GM23338 (cell line): ENCODE results near the gene DOK1. TPM values are rescaled to one million over a fixed set of nuclear protein-coding genes. Genes with fewer than 3 reads are reported as not detected.

ENCODE experiments used
- ATAC-seq: fragments of 200-7000 bp; cut with Tn5 transposase; 3 replicates; pipeline ENCODE4 v1.9.1; 2020
- DNase-seq: peaks from one replicate; pipeline ENCODE4 v3.0.0-alpha.2; 2015; ENCODE audit warnings: low spot score
- H2AFZ ChIP-seq: fragments of 200-600 bp; sonication (generic); 2 replicates; pipeline ENCODE4 v1.8.0; 2016; ENCODE audit warnings: antibody characterized with exemption, mild to moderate bottlenecking, moderate library complexity
- H3F3A ChIP-seq: fragments of 200-600 bp; sonication (generic); replicated peaks from 2 replicates; pipeline ENCODE4 v1.8.0; 2017; ENCODE audit warnings: antibody characterized with exemption, mixed run types, low read depth
- H3K27ac ChIP-seq: fragments of 200-600 bp; sonication (generic); 2 replicates; pipeline ENCODE4 v1.6.1; 2016; ENCODE audit warnings: low read depth
- H3K27me3 ChIP-seq: fragments of 200-600 bp; sonication (generic); 2 replicates; pipeline ENCODE4 v1.8.0; 2016; ENCODE audit warnings: mild to moderate bottlenecking, mixed run types, moderate library complexity; ENCODE audit not compliant: insufficient read depth
- H3K36me3 ChIP-seq: fragments of 200-600 bp; sonication (generic); 2 replicates; pipeline ENCODE4 v1.8.0; 2016; ENCODE audit warnings: mild to moderate bottlenecking; ENCODE audit not compliant: insufficient read depth
- H3K4me1 ChIP-seq: fragments of 200-600 bp; sonication (generic); 2 replicates; pipeline ENCODE4 v1.8.0; 2016; ENCODE audit warnings: mild to moderate bottlenecking, moderate library complexity; ENCODE audit not compliant: insufficient read depth
- H3K4me2 ChIP-seq: fragments of 200-600 bp; sonication (generic); 2 replicates; pipeline ENCODE4 v1.7.1; 2017; ENCODE audit warnings: mixed run types
- H3K4me3 ChIP-seq: fragments of 200-600 bp; sonication (generic); 2 replicates; pipeline ENCODE4 v1.6.1; 2016; ENCODE audit warnings: mixed run types
- H3K79me2 ChIP-seq: fragments of 200-600 bp; sonication (generic); replicated peaks from 2 replicates; pipeline ENCODE4 v1.8.0; 2017; ENCODE audit warnings: mild to moderate bottlenecking; ENCODE audit not compliant: insufficient read depth
- H3K9me2 ChIP-seq: fragments of 200-600 bp; sonication (generic); 2 replicates; pipeline ENCODE4 v1.8.0; 2017; ENCODE audit not compliant: insufficient read depth
- H4K20me1 ChIP-seq: fragments of 200-600 bp; sonication (generic); replicated peaks from 2 replicates; pipeline ENCODE4 v1.8.0; 2017; ENCODE audit warnings: mild to moderate bottlenecking; ENCODE audit not compliant: insufficient read depth
- H3K27ac Mint-ChIP-seq: 2 replicates; pipeline ENCODE4 v1.8.0; 2020; ENCODE audit warnings: inconsistent platforms, mild to moderate bottlenecking, moderate library complexity, mixed read lengths
- H3K27me3 Mint-ChIP-seq: 3 replicates; pipeline ENCODE4 v1.8.0; 2022; ENCODE audit warnings: low read depth, mild to moderate bottlenecking, moderate library complexity, mixed read lengths, inconsistent platforms; ENCODE audit not compliant: insufficient read depth, poor library complexity
- H3K36me3 Mint-ChIP-seq: 3 replicates; pipeline ENCODE4 v1.8.0; 2021; ENCODE audit warnings: low read depth, mild to moderate bottlenecking, inconsistent platforms, moderate library complexity, mixed read lengths
- H3K4me1 Mint-ChIP-seq: 3 replicates; pipeline ENCODE4 v1.8.0; 2020; ENCODE audit warnings: mild to moderate bottlenecking, inconsistent platforms, mixed read lengths
- H3K4me3 Mint-ChIP-seq: 3 replicates; pipeline ENCODE4 v1.8.0; 2021; ENCODE audit warnings: moderate library complexity, mild to moderate bottlenecking, inconsistent platforms, mixed read lengths
- H3K9me3 Mint-ChIP-seq: 3 replicates; pipeline ENCODE4 v1.8.0; 2020; ENCODE audit warnings: moderate library complexity, mild to moderate bottlenecking, inconsistent platforms, mixed read lengths
- CREB1 ChIP-seq: fragments of 250-450 bp; sonication (Bioruptor Pico); IDR thresholded peaks from 2 replicates; pipeline ENCODE4 v1.5.0; 2020; ENCODE audit warnings: low read depth, mild to moderate bottlenecking, moderate library complexity
- ETS1 ChIP-seq: IDR thresholded peaks from 2 replicates; pipeline ENCODE4 v1.6.1; 2016; ENCODE audit warnings: antibody characterized with exemption
- EZH2 ChIP-seq: fragments of 200-600 bp; sonication (generic); IDR thresholded peaks from one replicate; pipeline ENCODE4 v1.8.0; 2017; ENCODE audit warnings: antibody characterized with exemption, mild to moderate bottlenecking, low read depth; ENCODE audit not compliant: unreplicated experiment
- EZH2phosphoT487 ChIP-seq: fragments of 200-600 bp; sonication (generic); IDR thresholded peaks from one replicate; pipeline ENCODE4 v1.8.1; 2018; ENCODE audit warnings: antibody characterized with exemption; ENCODE audit not compliant: unreplicated experiment
- JUNB ChIP-seq: IDR thresholded peaks from one replicate; pipeline ENCODE4 v1.6.1; 2016; ENCODE audit warnings: antibody characterized with exemption; ENCODE audit not compliant: unreplicated experiment
- ZNF462 ChIP-seq: fragments of 250-450 bp; sonication (Bioruptor Pico); IDR thresholded peaks from 2 replicates; pipeline ENCODE4 v1.5.0; 2020; ENCODE audit warnings: mild to moderate bottlenecking, moderate library complexity
- polyA plus RNA-seq: library from polyadenylated mRNA; unstranded; fragments of >200 nt; fragmentation: Nextera tagmentation; extraction: Ambion mirVana; gene quantifications from 2 replicates; pipeline ENCODE4 v1.2.1, GENCODE V29; 2016
- total RNA-seq: library from RNA; depleted of rRNA; stranded (reverse); fragments of >200 nt; shearing (Covaris generic); gene quantifications from 2 replicates; pipeline ENCODE4 v1.2.3, GENCODE V29; 2014
- TF ChIP-seq, protein P1 (sequence below), 2 experiments: fragments of 200-600 bp in 1 of 2; sonication (generic) in 1 of 2; conservative IDR thresholded peaks; 2 replicates each; pipeline versions ENCODE4 v1.5.1 to v1.6.1; 2016 to 2017; ENCODE audit warnings: antibody characterized with exemption in 2 of 2, low read depth in 2 of 2, mild to moderate bottlenecking in 2 of 2, moderate library complexity in 1 of 2

DOK1 gene
- total and polyA plus RNA-seq, 2 experiments from 2014 or later: 3.9 to 15.5 TPM

GRCh38 chr2:74578408-74578807 is 23.9 kb downstream of the DOK1 start (continued):
- no peak for TF ChIP-seq ZNF462 (CRISPR knock-in tag)

- Mint-ChIP-seq H3K36me3 (no peaks in the 10 kb centered on the region), H3K4me1 (peaks cover 16% of the 10 kb centered on the region), H3K27ac (no peak overlapping the region), H3K27me3 (peaks cover 4% of the 10 kb centered on the region), H3K9me3 (no peaks in the 10 kb centered on the region), H3K4me3 (no peak overlapping the region)
- Histone ChIP-seq H3K36me3 (no peaks in the 10 kb centered on the region), H4K20me1 (no peaks in the 10 kb centered on the region), H3K4me1 (peaks cover 6% of the 10 kb centered on the region), H3K9me2 (no peaks in the 10 kb centered on the region), H2AFZ (no peak overlapping the region), H3K4me2 (no peak overlapping the region), H3K4me3 (no peak overlapping the region), H3K27ac (no peak overlapping the region), H3K27me3 (no peaks in the 10 kb centered on the region), H3F3A (no peaks in the 10 kb centered on the region), H3K79me2 (no peaks in the 10 kb centered on the region)
- ATAC-seq: no peak
- no peak for DNase-seq
- TF ChIP-seq EZH2phosphoT487 (no peak), JUNB (no peak), ETS1 (no peak), EZH2 (no peak), ZNF462 (CRISPR knock-in tag) (no peak), CREB1 (CRISPR knock-in tag) (no peak)
- TF ChIP-seq, protein P1, sequence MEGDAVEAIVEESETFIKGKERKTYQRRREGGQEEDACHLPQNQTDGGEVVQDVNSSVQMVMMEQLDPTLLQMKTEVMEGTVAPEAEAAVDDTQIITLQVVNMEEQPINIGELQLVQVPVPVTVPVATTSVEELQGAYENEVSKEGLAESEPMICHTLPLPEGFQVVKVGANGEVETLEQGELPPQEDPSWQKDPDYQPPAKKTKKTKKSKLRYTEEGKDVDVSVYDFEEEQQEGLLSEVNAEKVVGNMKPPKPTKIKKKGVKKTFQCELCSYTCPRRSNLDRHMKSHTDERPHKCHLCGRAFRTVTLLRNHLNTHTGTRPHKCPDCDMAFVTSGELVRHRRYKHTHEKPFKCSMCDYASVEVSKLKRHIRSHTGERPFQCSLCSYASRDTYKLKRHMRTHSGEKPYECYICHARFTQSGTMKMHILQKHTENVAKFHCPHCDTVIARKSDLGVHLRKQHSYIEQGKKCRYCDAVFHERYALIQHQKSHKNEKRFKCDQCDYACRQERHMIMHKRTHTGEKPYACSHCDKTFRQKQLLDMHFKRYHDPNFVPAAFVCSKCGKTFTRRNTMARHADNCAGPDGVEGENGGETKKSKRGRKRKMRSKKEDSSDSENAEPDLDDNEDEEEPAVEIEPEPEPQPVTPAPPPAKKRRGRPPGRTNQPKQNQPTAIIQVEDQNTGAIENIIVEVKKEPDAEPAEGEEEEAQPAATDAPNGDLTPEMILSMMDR (conservative IDR thresholded peaks at IDR 0.05; ENCODE audit: low read depth in 2 of 2): no peak
Observed at GRCh38 chr2:74581463-74581862, 26.9 kb downstream of the DOK1 start.
